ENCODE results near the gene JAK1. TPM values are rescaled to one million over a fixed set of nuclear protein-coding genes. Genes with fewer than 3 reads are reported as not detected.
A peak's percentile ranks its signal among the peaks of the same experiment; 100 is the strongest.
"Not testable (repeated sequence)": the region's sequence is repeated elsewhere in the genome, so short reads cannot be mapped to it uniquely, and the experiment has no call there.

JAK1 gene
- 116 TPM for total RNA-seq

DNA sequence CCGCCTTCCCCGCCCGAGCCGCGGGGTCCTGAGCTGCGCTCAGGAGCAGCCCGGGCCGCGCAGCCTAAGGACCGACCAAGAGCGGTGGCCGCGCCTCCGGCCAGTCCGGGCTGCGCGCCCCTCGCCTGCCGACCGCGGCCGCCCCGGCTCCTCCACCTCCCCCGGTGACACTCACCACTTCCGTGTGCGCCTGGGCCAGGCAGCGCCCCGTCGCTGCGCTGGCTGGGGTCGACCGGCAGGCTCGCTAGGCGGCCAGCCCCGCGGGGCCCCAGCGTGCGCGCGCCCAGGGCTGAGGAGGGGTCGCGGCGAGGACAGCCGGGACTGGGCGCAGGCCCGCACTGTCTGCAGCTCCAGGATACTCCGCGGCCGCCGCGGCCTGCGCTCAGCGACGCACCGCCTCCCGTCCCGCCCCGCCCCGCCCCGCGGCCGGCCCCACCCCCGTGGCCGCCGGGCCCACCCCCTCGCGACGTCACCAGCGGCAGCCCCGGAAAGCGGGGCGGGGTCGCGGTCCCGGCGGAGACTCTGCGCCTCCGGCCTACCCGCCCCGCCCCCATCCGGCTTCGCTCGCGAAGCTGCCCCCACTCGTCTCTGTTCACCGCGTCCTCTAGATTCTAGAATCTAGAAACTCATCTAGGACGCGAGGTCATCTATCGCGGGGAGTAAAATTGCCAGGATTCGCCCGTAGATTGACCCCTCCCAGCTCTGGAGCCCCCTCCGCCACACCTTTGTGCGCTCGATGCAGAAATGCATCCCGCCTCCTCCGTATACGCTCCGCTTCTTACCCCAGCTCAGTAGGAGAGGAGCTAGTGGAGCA is at the start of gene JAK1:
TSS of gene JAK1 (minus strand) at position 392 of the 814 bp plus-strand sequence. CDS start 80,285 bp downstream, outside the sequence.
- peak; percentile 88 for DNase-seq (ENCODE audit: low spot score)

DNA sequence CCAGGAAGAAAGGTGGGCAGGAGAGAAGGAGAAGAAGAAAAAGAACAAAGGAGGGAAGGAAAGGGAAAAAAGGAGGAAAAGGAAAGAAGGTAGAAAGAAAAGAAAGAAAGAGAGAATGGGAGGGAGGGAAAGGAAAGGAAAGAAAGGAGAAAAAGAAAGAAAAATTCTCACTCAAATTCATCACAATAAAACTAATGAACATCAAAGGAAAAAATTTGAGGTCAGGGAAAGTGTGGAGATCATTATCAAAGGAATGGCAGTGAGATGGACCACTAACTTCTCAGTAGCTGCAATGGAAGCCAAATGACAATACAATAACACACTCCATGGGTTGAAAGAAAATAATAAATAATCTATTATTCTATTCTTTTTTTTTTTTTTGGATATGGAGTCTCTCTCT is 48.0 kb upstream of the JAK1 start:
- no peak for DNase-seq (ENCODE audit: low spot score)

DNA sequence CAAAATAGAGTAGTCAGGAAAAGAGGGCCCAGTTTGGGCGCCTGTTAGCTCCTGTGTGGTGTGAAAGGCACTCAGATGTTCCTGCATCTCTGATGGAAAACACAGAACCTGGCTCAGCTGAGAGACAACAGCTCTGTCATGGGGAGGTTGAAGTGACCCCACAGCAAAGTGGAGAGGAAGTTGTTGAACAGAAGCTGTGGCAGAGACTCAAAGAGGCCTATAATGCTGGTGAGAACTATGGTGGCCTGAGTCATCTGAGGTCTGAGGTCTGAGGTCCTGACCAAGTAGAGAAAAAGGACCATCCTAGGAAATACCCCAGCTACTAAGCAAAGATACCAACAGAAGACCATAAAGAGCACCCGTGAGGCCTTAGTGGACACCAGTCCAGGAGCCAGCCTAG is 45.6 kb upstream of the JAK1 start:
- no peak for DNase-seq (ENCODE audit: low spot score)

DNA sequence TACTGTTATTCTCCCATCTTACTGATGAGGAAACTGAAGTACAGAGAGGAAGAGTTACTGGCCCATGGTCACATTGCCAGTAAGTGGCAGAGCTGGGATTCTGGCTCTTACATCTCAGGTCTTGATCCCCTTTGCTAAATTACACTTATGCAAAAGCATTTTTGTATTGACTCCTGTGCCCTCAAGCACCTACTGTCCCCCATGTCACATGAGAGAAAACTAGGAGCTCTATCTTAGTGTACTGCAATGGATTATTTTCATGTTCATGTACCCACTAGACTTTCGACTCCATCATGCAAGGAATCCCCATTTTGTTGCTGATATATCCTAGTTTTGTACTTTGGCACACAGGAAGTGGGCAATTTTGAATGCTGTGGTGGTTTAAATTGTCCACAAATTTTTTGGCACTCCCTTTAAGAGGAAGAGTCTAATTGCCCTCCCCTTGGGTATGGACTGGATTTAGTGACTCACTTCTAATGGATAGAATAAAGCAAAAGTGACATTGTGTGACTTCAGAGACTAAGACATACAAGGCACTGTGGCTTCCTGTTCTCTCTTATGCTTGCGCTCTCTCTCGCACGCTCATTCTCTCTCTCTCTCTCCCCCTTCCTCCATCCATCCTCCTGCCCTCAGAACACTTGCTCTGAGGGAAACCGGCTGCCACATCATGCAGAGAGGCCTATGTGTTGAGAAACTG is 43.5 kb upstream of the JAK1 start:
- no peak for DNase-seq (ENCODE audit: low spot score)

DNA sequence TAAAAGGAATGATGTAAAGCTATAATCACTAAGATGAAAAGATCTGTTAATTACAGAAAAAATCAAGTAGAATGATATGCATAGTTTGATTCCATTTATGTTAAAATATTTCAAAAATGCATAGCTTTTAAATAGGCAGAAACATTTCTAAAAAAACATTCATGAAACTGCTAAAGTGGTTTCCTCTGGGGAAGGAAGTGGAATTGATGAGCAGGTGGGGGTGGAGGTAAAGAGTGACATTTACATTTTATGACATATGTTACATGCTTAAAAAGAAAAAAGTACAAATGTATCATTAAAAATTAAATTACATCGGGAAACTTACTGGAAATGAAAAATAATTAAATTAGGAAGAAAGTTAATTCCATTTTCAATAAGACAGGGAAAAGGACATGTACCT is 42.8 kb upstream of the JAK1 start:
- no peak for DNase-seq (ENCODE audit: low spot score)

DNA sequence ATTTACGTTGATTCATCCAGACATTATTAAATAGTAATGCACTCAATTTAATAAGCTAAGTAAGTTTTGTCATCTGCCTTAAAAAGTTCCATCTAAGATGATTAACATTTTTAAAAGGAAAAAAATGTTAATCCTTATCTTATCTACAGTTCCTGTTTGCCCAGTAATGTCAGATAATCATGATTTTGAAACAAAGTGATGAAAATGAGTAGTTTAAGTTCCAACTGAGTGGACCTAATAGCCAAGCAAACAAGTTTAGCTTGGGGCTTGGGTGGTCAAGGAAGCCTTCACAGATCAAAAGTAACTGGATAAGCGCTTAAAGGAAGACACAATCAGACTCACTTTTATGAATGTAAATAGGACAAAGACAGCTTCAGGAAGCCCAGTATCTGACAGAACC is 40.5 kb upstream of the JAK1 start:
- no peak for DNase-seq (ENCODE audit: low spot score)

DNA sequence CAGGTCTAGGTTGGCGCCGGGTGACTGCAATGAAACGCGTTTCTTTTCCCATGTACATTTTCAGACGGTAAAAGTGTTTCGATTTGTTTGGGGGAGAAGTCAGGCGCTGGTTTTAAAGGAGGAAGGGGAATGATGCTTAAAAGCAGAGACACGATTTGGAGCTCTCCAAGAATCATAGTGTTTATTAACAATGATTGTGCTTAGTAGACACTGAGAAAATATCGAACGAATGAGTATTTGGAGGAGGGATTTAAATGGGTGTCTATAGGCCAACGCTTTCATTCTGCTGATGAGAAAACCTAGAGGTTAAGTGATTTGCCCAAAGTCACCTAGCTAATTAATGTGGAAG is 36.9 kb upstream of the JAK1 start:
- no peak for DNase-seq (ENCODE audit: low spot score)

DNA sequence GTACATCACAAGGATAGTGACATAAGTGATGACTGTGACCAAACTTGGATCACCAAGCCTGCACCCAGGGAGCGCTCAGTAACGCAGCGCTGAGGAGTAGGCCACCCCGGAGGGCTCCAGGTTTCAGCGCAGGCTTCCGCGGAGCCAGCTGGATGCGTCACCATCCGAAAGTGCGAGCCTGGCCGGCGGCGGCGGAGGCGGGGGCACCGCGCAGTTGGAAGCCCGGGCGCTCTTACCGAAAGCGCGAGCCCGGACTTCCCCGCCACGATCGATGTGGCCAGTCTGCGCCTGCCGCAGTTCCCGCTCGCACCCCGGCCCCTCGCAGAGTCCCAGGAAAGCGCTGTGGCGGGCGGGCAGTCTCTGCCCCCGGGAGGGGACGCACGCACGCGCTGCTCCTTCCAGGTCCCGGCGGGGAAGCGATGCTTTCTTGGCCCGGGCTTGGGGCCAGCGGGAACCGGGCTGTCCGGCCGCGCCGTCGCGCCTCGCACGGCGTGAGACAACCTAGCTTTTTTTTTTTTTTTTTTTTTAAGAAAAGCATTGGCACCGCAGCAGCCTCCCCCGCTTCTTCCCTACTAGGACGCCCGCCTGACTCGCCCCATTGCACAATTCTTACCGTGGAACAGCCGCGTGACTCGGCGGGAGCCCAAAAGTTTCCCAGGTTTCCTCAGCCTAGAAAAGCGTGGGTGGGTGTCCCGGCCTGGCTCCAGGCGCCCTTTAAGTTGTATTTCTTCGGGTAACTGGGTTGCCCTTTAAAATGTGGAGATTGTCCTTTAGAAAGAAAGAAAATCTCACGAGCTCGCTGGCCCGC is 36.4 kb upstream of the JAK1 start:
- DNase-seq (ENCODE audit: low spot score), result peak; percentile 90

DNA sequence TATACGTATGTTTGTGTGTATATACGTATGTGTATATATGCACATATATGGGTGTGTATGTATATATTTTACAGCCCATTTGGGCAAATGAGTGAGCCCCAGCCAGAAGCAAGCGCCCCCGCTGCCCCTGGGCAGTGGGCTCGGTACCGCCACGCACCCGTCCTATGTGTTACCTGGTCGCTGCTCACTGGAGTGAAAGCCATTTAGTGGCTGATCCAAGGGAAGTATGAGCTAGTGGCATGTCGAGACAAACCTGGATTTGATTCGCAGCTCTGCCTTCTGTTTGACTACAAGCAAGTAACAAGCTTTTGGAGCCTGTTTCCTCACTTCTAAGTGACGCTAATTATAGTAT is 35.8 kb upstream of the JAK1 start:
- DNase-seq (ENCODE audit: low spot score), result peak; percentile 49

DNA sequence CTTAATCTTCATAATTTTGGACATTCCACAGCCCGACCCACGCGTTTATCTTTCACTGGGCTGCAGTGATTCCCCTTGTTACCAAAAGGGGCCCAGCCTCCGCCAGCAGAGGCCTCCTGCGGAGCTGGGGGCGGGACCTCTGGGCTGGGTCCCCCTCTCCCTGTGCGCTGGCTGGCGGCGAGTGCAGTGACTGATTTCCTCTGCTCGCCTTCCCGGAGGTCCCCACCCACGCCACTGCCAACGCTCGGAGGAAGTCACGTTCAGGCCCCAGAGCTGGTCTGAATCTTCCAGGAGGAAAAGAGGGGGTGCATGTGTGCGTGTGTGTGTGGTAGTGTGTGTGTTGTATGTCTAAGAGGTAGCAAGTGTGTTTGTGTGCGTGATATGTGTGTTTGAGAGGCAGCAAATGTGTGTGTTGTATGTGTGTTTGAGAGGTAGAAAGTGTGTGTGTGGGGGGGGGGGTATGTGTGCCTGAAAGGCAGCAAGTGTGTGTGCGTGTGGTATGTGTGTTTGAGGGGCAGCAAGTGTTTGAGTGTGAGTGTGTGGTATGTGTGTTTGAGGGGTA is 35.0 kb upstream of the JAK1 start:
- peak; percentile 72 for DNase-seq (ENCODE audit: low spot score)

DNA sequence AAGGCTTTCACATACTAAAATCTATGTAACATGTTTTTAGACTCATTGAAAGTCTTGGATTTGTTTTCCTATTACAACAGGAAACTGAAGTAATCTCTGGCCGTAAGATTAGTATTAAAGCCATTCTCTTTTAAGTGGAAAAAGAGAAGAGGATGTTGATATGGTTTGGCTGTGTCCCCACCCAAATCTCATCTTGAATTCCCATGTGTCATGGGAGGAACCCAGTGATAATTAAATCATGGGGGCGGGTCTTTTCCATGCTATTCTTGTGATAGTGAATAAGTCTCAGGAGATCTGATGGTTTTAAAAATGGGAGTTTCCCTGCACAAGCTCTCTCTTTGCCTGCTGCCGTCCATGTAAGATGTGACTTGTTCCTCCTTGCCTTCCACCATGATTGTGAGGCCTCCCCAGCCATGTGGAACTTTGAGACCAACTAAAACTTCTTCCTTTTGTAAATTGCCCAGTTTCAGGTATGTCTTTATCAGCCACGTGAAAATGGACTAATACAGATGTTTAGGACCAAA is 32.1 kb upstream of the JAK1 start:
- DNase-seq (ENCODE audit: low spot score), result not testable (repeated sequence)

DNA sequence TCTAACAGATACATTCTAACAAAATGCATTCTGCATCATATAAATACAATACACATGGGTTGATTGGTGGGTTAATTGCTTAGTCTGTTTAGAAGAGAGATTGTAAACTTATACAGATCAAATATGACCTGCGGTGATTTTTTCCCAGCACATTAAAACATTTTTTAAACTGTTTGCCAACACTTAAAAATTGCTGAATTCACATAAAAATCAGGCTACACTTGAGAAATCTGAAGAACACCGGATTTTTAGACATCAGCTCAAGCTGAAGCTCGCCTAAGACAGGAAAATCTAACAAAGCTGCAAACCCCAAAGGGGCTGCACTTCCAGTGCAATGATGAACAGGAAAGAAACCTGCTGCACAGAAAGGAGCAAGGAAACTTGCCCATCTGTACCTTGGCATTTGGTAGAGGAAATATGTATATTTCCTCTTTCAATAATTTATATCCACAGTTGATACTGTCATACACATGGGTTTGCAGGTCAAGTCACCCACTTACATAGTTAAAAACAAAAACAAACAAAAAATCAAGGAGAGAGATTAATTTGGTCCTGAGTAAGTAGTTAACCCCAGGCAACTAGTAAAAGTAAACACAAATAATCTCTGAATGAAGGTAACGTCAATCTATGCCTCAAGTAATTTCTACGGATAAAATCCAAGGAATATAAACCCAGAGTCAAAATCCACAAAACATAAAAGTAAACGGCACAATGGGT is 30.4 kb upstream of the JAK1 start:
- DNase-seq (ENCODE audit: low spot score), result no peak

DNA sequence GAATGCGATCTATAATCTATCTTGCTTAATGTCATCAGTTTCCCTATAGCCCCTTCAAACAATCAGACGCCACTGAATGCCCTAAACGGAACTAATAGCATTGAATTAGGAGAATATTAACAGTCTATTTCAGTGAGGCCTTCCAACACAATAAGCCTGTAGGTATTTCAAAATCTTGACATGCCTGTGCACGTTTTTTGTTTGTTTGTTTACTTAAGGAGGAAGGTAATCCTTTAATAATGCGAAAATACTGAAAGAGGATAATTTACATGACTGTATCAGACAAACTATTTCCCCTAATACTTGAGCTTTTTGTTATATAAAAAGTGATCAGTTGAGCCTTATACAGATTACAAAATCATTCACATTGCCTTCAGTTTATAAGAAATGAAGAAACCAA is 29.0 kb upstream of the JAK1 start:
- no peak for DNase-seq (ENCODE audit: low spot score)

DNA sequence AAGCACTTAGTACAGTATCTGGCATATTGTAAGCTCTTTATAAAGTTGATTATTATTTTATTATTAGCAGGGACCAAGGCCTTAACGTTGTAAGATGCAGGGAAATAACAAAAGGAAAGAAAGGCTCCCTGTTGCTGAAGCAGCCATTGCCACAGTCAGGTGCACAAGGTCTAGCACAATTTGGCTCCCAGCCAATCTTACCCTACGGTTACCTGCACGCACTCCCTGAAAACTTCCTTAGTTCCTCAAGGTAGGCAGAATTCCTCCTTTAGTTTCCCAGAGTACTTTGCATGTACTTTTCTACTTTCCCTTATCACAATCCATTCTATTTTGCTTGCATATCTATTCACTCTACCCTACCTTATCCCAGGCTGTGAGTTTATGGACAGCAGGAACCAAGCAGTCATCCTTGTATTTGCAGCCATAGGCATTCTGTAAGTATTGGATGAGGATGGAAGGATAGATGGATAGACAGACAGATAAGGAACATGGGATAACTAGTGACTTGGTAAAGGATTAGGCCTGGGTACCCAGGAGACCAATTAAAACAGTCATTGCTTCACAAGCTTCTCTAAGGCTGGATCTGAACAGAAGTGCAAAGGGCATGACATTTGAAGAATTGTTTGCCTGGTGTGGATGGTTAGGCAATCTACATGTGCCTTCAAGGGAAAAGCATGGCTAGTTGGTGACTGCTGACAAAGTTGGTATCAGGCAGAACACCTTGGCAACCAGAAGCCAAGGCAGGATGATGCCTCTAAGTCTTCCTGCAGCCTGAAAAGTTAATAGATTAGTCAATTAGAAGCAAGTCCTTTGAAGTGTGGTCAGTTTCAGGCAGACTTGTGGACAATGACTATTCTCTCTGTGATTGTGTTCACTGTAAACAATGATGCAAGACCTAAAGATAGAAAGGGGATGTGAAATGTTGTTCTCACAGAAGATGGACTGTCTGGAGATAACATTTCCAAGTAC is 20.8 kb upstream of the JAK1 start:
- peak; percentile 28 for DNase-seq (ENCODE audit: low spot score)

DNA sequence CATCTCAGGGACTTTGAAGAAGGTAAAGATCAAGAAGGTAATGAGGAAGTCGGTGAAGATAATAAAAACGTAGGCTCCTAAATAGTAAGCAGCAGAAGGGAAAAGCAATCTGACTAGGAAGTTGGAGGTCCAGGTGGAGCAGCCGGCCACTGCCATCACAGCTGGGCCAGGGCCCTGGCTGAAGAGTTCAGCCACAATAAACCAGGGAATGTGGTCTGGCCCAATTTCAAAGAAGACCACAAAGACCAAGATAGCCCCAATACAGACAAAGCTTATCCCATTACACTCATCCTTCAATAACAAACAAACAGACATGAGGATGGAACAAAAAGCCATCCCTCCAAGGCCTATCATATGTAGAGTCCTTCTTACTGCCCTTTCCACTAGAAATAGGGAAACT is 18.4 kb upstream of the JAK1 start:
- no peak for DNase-seq (ENCODE audit: low spot score)

DNA sequence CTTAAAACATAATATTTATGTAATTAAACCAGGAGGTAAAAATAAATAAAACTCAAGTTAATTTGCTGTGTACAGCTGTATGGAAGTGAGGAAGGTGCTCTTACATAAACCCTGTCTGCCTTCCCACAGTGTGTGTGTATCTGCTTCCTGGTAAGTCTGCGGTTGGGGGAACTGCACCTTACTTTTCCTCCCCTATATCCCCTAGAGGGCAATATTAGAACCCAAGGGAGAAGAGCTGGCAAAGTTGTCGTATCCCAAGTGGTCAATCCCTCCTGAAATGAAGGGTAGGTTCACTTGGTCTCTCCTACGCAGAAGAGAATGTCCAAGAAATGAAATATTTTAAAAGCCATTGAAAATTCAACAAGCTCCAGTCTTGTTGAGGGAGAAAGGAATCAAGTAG is 17.8 kb upstream of the JAK1 start:
- no peak for DNase-seq (ENCODE audit: low spot score)

DNA sequence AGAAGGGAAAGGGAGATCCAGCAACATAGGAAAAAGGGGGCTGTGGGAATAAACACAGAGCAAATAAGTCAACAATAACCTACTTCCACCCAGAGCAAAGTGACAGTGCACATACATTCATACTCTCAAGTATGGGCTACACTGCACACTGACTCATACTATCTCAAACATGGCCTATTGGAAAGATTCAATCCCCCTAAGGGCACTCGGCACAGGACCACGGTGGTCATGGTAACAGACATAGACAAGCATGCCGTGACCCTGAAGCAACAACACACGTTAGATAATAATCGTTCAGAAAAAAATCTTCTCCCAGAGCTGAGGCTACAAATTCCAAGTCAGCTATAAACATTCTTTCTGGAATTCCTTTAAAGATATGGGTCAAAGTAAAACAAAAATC is 16.8 kb upstream of the JAK1 start:
- peak; percentile 27 for DNase-seq (ENCODE audit: low spot score)

DNA sequence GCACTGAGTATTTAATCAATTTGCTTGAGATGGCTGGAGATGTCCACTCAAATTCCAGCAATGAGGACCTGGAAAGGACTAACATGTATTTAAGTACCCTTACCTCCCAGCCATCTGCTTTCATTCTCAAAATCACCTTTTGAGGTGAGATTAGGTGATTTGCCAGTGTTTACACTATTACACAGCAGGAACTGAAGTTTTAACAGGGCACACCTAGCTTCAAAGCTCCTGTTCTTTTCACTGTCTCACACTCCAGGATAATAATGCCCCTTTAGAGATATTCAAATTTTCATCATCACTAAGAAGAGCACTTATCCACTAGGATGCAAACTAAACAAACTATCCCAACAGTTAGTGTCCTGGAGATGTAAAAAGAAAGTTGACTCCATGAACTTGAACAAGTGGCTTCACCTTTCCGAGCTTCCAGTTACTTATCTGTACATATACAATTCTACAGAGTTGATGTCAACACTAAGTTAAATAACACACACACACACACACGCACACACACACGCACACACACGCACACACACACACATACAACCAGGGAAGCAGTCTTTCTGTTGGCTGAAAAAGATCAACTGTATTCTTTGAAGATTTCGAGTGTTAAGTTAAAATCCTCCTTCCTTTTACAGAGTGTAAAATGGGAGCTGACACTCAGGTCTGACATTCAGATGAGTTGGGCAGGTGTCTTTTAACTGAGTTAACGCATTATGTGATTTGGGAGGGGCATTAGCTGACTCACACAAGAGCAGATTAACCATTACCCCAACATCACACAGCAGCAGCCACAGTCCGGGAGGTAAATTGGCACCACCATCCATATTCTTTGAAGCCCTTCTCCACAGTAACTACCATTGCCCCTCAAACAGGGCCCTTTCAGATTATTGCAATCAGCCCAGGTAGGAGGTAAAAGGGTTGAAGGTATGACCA is 15.5 kb upstream of the JAK1 start:
- peak; percentile 31 for DNase-seq (ENCODE audit: low spot score)
